Stimulated activated CD4-positive, alpha-beta T cell treated with anti-CD3 and anti-CD28 coated beads, Interleukin-1b, Interleukin-23, amount 100 ng/mL, for 24 hours (primary cell): Measurements from ENCODE around the gene FGFBP3.

Source experiments
- DNase-seq, 4 experiments: peaks; one replicate each; pipeline ENCODE4 v3.0.0-alpha.2; 2020; ENCODE audit warnings: low read depth in 4 of 4, low spot score in 1 of 4

FGFBP3 gene

GRCh38 chr10:91856637-91857036 lies 52.6 kb downstream of the FGFBP3 start:
- no peak for DNase-seq
